H1 (cell line): Measurements from ENCODE around the gene ZDHHC8. TPM values are rescaled to one million over a fixed set of nuclear protein-coding genes. Genes with fewer than 3 reads are reported as not detected.

Experiments
- CTCF ChIA-PET: fragments of 300-600 bp; sonication (Branson Sonifier 250); formaldehyde crosslinking; loops from one replicate; lab custom pipeline; 2021; ENCODE audit not compliant: partially characterized antibody; lab: Charles Lee
- POLR2A ChIA-PET: fragments of 300-600 bp; sonication (Branson Sonifier 250); formaldehyde crosslinking; loops from one replicate; lab custom pipeline; 2021; ENCODE audit warnings: inconsistent platforms; ENCODE audit not compliant: partially characterized antibody; lab: Charles Lee
- DNase-seq, 2 experiments: peaks; one replicate each; pipeline versions ENCODE4 v3.0.0 to v3.0.0-alpha.2; 2010 to 2022; ENCODE audit warnings: low spot score in 2 of 2, low read depth in 1 of 2, mixed read lengths in 1 of 2
- FAIRE-seq: peaks from 2 replicates; lab custom pipeline; 2011; peaks lifted over from hg19 to GRCh38; lab: Jason Lieb, UNC
- H2AFZ ChIP-seq: 2 replicates; pipeline ENCODE4 v1.8.1; 2012; ENCODE audit warnings: low read length, inconsistent platforms
- H2AK5ac ChIP-seq: 2 replicates; pipeline ENCODE4 v1.6.1; 2013; ENCODE audit warnings: low read depth, low read length
- H2BK120ac ChIP-seq: replicated peaks from 2 replicates; pipeline ENCODE3; 2013; ENCODE audit warnings: low read depth, low read length, inconsistent platforms
- H2BK12ac ChIP-seq: 2 replicates; pipeline ENCODE4 v1.6.1; 2013; ENCODE audit warnings: low read depth, low read length
- H2BK15ac ChIP-seq: 2 replicates; pipeline ENCODE4 v1.6.1; 2013; ENCODE audit warnings: low read length
- H2BK20ac ChIP-seq: 2 replicates; pipeline ENCODE4 v1.6.1; 2013; ENCODE audit warnings: low read length
- H2BK5ac ChIP-seq: 2 replicates; pipeline ENCODE4 v1.6.1; 2013; ENCODE audit warnings: low read depth, low read length
- H3K14ac ChIP-seq: 2 replicates; pipeline ENCODE4 v1.6.1; 2013; ENCODE audit warnings: inconsistent platforms; ENCODE audit not compliant: insufficient read length
- H3K18ac ChIP-seq: 2 replicates; pipeline ENCODE4 v1.6.1; 2013; ENCODE audit warnings: low read length; ENCODE audit errors: extremely low read depth
- H3K23ac ChIP-seq: 2 replicates; pipeline ENCODE4 v1.6.1; 2013; ENCODE audit warnings: inconsistent platforms; ENCODE audit not compliant: insufficient read length
- H3K23me2 ChIP-seq: 2 replicates; pipeline ENCODE4 v1.6.1; 2013; ENCODE audit warnings: low read depth, low read length
- H3K27ac ChIP-seq: 2 replicates; pipeline ENCODE4 v1.6.1; 2011; ENCODE audit warnings: low read depth, low read length, inconsistent platforms
- H3K27me3 ChIP-seq, 4 experiments: replicated peaks in 1 of 4; 1 replicate in 1 of 4; 2 replicates in 3 of 4; pipeline versions ENCODE4 v1.6.1 to v1.8.1; 2011 to 2013; ENCODE audit warnings: low read length in 3 of 4, mild to moderate bottlenecking in 3 of 4, inconsistent platforms in 2 of 4, mixed read lengths in 2 of 4, moderate library complexity in 1 of 4; ENCODE audit not compliant: control insufficient read depth in 3 of 4, insufficient read depth in 3 of 4; ENCODE audit errors: extremely low read depth in 1 of 4
- H3K36me3 ChIP-seq, 4 experiments: 2 replicates each; pipeline versions ENCODE4 v1.6.1 to v1.8.1; 2011 to 2013; ENCODE audit warnings: mild to moderate bottlenecking in 4 of 4, low read length in 3 of 4, moderate library complexity in 2 of 4, control low read depth in 1 of 4, inconsistent platforms in 1 of 4; ENCODE audit not compliant: insufficient read depth in 4 of 4, control insufficient read depth in 2 of 4
- H3K4ac ChIP-seq: replicated peaks from 2 replicates; pipeline ENCODE3; 2013; ENCODE audit warnings: low read length, low read depth, mixed read lengths, inconsistent platforms; ENCODE audit not compliant: insufficient read length
- H3K4me1 ChIP-seq, 4 experiments: replicated peaks in 1 of 4; 1 replicate in 1 of 4; 2 replicates in 3 of 4; pipeline versions ENCODE4 v1.6.1 to v1.8.1; 2011 to 2013; ENCODE audit warnings: low read length in 3 of 4, inconsistent platforms in 2 of 4, mixed read lengths in 1 of 4; ENCODE audit not compliant: insufficient read depth in 4 of 4, control insufficient read depth in 3 of 4
- H3K4me2 ChIP-seq, 2 experiments: 2 replicates each; pipeline versions ENCODE4 v1.6.1 to v1.8.1; 2011 to 2013; ENCODE audit warnings: low read depth in 2 of 2, low read length in 2 of 2, control low read depth in 1 of 2, inconsistent platforms in 1 of 2, mild to moderate bottlenecking in 1 of 2; ENCODE audit not compliant: insufficient read depth in 1 of 2
- H3K4me3 ChIP-seq, 4 experiments: fragments of 200-600, 300-600 bp in 1 of 4; sonication (generic), shearing (Covaris generic), sonication (Bioruptor Twin) in 1 of 4; 2 replicates each; pipeline versions ENCODE4 v1.5.1 to v1.8.1; 2011 to 2016; ENCODE audit warnings: low read length in 4 of 4, low read depth in 3 of 4, control low read depth in 2 of 4, inconsistent platforms in 2 of 4, mild to moderate bottlenecking in 2 of 4, mixed read lengths in 1 of 4, moderate library complexity in 1 of 4; ENCODE audit not compliant: insufficient read depth in 2 of 4; ENCODE audit errors: extremely low read depth in 1 of 4
- H3K56ac ChIP-seq: replicated peaks from 2 replicates; pipeline ENCODE3; 2013; ENCODE audit warnings: low read depth, mild to moderate bottlenecking, mixed read lengths, low read length, inconsistent platforms; ENCODE audit not compliant: insufficient read length
- H3K79me1 ChIP-seq: 2 replicates; pipeline ENCODE4 v1.6.1; 2013; ENCODE audit warnings: low read depth, low read length, control low read depth
- H3K79me2 ChIP-seq, 2 experiments: 2 replicates each; pipeline versions ENCODE4 v1.6.1 to v1.8.1; 2012 to 2013; ENCODE audit warnings: low read length in 2 of 2, mild to moderate bottlenecking in 2 of 2, inconsistent platforms in 1 of 2; ENCODE audit not compliant: insufficient read depth in 2 of 2, control insufficient read depth in 1 of 2
- H3K9ac ChIP-seq, 4 experiments: replicated peaks in 1 of 4; 1 replicate in 1 of 4; 2 replicates in 3 of 4; pipeline versions ENCODE4 v1.6.1 to v1.8.1; 2011 to 2013; ENCODE audit warnings: low read depth in 3 of 4, low read length in 3 of 4, control low read depth in 2 of 4, mild to moderate bottlenecking in 2 of 4, moderate library complexity in 2 of 4, inconsistent platforms in 1 of 4; ENCODE audit errors: extremely low read depth in 1 of 4
- H3K9me3 ChIP-seq, 2 experiments: 2 replicates each; pipeline versions ENCODE4 v1.6.1 to v1.8.1; 2012 to 2013; ENCODE audit warnings: mild to moderate bottlenecking in 2 of 2, moderate library complexity in 2 of 2, control low read depth in 1 of 2, inconsistent platforms in 1 of 2, low read depth in 1 of 2, low read length in 1 of 2, mixed read lengths in 1 of 2; ENCODE audit not compliant: insufficient read depth in 2 of 2
- H4K20me1 ChIP-seq, 2 experiments: replicated peaks in 1 of 2; 2 replicates each; pipeline versions ENCODE3 to v1.8.1; 2011 to 2013; ENCODE audit warnings: inconsistent platforms in 2 of 2, low read length in 2 of 2, mild to moderate bottlenecking in 1 of 2; ENCODE audit not compliant: insufficient read depth in 2 of 2, control insufficient read depth in 1 of 2
- H4K5ac ChIP-seq: 2 replicates; pipeline ENCODE4 v1.6.1; 2013; ENCODE audit warnings: low read length, low read depth, mixed read lengths, inconsistent platforms; ENCODE audit not compliant: insufficient read length
- H4K8ac ChIP-seq: 2 replicates; pipeline ENCODE4 v1.8.0; 2013; ENCODE audit warnings: mild to moderate bottlenecking, moderate library complexity, low read length, inconsistent platforms; ENCODE audit not compliant: insufficient read depth; ENCODE audit errors: extremely low read depth
- H4K91ac ChIP-seq: replicated peaks from 2 replicates; pipeline ENCODE3; 2013; ENCODE audit warnings: low read length, mixed read lengths, inconsistent platforms; ENCODE audit not compliant: insufficient read length
- POLR2AphosphoS5 ChIP-seq: IDR thresholded peaks from 2 replicates; pipeline ENCODE4 v1.6.1; 2011; ENCODE audit warnings: low read depth, low read length
- SIN3A ChIP-seq, 2 experiments: IDR thresholded peaks in 1 of 2; conservative IDR thresholded peaks in 1 of 2; 2 replicates each; pipeline ENCODE4 v1.6.1; 2011 to 2012; ENCODE audit warnings: low read length in 2 of 2, improper control_type of control experiment in 1 of 2, low read depth in 1 of 2, mild to moderate bottlenecking in 1 of 2
- TAF7 ChIP-seq: optimal IDR thresholded peaks from 2 replicates; pipeline ENCODE3; 2011; ENCODE audit warnings: low read depth, mild to moderate bottlenecking, inconsistent platforms, low read length, moderate library complexity, borderline replicate concordance
- TCF12 ChIP-seq: IDR thresholded peaks from 2 replicates; pipeline ENCODE4 v1.6.1; 2011; ENCODE audit warnings: low read depth, mild to moderate bottlenecking, low read length
- WGBS, 2 experiments: shearing (Covaris generic) in 1 of 2; methylation state at CpG; one replicate each; pipeline versions ENCODE4 v1.1.6 to v1.1.7; 2013 to 2015; ENCODE audit warnings: low lambda C conversion rate in 2 of 2, mixed read lengths in 2 of 2, inconsistent platforms in 1 of 2, low coverage in 1 of 2, missing lambda C conversion rate in 1 of 2; ENCODE audit not compliant: insufficient replicate concordance in 2 of 2, insufficient coverage in 1 of 2, insufficient read length in 1 of 2; ENCODE audit errors: extremely low coverage in 1 of 2, missing lambda C conversion rate in 1 of 2; 5-methylcytosine and 5-hydroxymethylcytosine counted together
- polyA plus RNA-seq, 7 experiments: library from polyadenylated mRNA; depleted of rRNA in 3 of 7; stranded (reverse) in 5 of 7; unstranded in 2 of 7; fragments of >200 nt in 5 of 7; fragments of 200-250 nt in 2 of 7; gene quantifications; 1 replicate in 5 of 7; 2 replicates in 1 of 7; 4 replicates in 1 of 7; pipeline versions ENCODE4 v1.2.1 to v1.2.3, GENCODE V29; 2011 to 2013; ENCODE audit warnings: missing spikeins in 2 of 7, mixed read lengths in 2 of 7
- total RNA-seq: library from RNA; stranded (reverse); fragmentation: NEBNext Ultra II Directional; extraction: Animal tissue kit (Norgen Biotek cat#: 25700); gene quantifications from 2 replicates; pipeline ENCODE4 v1.2.1, GENCODE V29; 2021

ZDHHC8 gene
- total and polyA plus RNA-seq, 2 of the 8 experiments (the other 6 are each of a cell fraction or from before 2014, with no cell fraction given) = 18.6 to 65.6 TPM

- Histone ChIP-seq H2BK20ac (no peak overlapping the region), H3K56ac (no peak overlapping the region), H3K4me1 (peaks cover 0 to 13% (median 5%) of the 10 kb centered on the region in 4 experiments; a peak in 5 of 7 replicates), H3K27ac (no peak overlapping the region), H4K20me1 (peaks cover 37 to 42% of the 10 kb centered on the region in 2 experiments), H2BK5ac (no peak overlapping the region), H3K4me2 (0 out of 4 replicates have a peak overlapping the region, but pooled peaks of 1 of the 2 experiments have one; percentile 27), H3K4me3 (no peak overlapping the region), H3K9me3 (no peaks in the 10 kb centered on the region), H3K14ac (no peak overlapping the region), H3K23ac (no peak overlapping the region), H3K23me2 (peaks cover 7% of the 10 kb centered on the region; the same call in 1 of the 2 replicates), H3K36me3 (peaks cover 52 to 73% (median 66%) of the 10 kb centered on the region in 4 experiments), H3K27me3 (no peaks in the 10 kb centered on the region), H2BK12ac (no peak overlapping the region), H2BK120ac (no peak overlapping the region), H3K79me2 (peaks cover 44 to 70% of the 10 kb centered on the region in 2 experiments), H3K9ac (peak overlapping the region in 2 of 4 experiments; percentile 13 to 42; a peak in 2 of 7 replicates), H4K5ac (no peak overlapping the region), H2AK5ac (no peak overlapping the region), H4K8ac (peak overlapping the region; percentile 57; the same call in 1 of the 2 replicates), H2BK15ac (no peak overlapping the region), H3K79me1 (peaks cover 8% of the 10 kb centered on the region; the same call in 1 of the 2 replicates), H4K91ac (no peak overlapping the region), H3K18ac (no peak overlapping the region), H3K4ac (no peak overlapping the region), H2AFZ (no peak overlapping the region)
- CTCF ChIA-PET = interaction anchor here (1.3 kb wide), 1 partner anchor 8 kb away, joined by 4 read pairs; no protein-coding TSS in a partner anchor
- POLR2A ChIA-PET = interaction anchor here (1.0 to 22.7 kb wide), 10 partner anchors 6 to 133 kb away, joined by 3 to 598 read pairs (median 3); partner anchors contain the start of gene ZDHHC8
- 92% methylated on average over 21 of the region's 22 CpGs; no CpG with 5 or more reads in 1 of the 2 experiments for WGBS, 2 experiments
- FAIRE-seq = no peak
- peak; percentile 67; the same call in 1 of the 2 replicates for TF ChIP-seq POLR2AphosphoS5
- TF ChIP-seq TAF7 = no peak
- TF ChIP-seq SIN3A (conservative IDR thresholded peaks at IDR 0.05 in 1 of 2, IDR thresholded peaks at IDR 0.05 in 1 of 2; ENCODE audit: low read depth in 1 of 2, low read length in 2 of 2) = no peak
- no peak for TF ChIP-seq TCF12
- DNase-seq = no peak
Measured at GRCh38 chr22:20121856-20122415, 9.7 kb upstream of the ZDHHC8 start.
